HG03103 (cell line): ENCODE data around the gene PAN3.

Source experiments
- ATAC-seq: cut with Tn5 transposase; IDR thresholded peaks from one replicate; pipeline ENCODE4 v1.9.1; 2021; ENCODE audit warnings: low read depth; ENCODE audit not compliant: unreplicated experiment

PAN3 gene

GRCh38 chr13:28283600-28283999 lies 145.3 kb downstream of the PAN3 start:
- no peak for ATAC-seq

- ATAC-seq: no peak
Observed at GRCh38 chr13:28286263-28286662, 147.9 kb downstream of the PAN3 start.

GRCh38 chr13:28297341-28297740 lies 159.0 kb downstream of the PAN3 start:
- ATAC-seq: no peak

GRCh38 chr13:28299916-28300315 lies 161.6 kb downstream of the PAN3 start:
- no peak for ATAC-seq

GRCh38 chr13:28301839-28302238 lies 163.5 kb downstream of the PAN3 start:
- ATAC-seq: no peak

DNA sequence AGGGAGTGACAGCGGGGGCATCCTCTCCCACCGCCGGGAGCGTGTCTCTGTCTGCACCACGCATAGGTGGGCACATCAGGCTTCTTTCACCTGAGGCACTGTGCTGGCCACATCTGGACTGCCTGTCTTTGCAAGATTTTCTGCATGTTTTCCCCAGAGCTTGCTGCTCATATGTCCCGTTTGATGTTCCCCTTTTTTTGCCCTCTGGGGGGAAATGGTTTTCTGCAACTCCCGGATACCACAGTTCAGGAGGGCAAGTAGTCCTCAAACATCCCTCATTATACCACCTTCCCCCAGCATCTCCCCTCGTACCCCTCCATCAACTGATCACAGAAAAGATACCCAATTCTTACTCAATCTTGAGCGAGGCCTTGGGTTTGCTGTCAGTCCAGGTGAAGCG lies 168.0 kb downstream of the PAN3 start:
- ATAC-seq: no peak

DNA sequence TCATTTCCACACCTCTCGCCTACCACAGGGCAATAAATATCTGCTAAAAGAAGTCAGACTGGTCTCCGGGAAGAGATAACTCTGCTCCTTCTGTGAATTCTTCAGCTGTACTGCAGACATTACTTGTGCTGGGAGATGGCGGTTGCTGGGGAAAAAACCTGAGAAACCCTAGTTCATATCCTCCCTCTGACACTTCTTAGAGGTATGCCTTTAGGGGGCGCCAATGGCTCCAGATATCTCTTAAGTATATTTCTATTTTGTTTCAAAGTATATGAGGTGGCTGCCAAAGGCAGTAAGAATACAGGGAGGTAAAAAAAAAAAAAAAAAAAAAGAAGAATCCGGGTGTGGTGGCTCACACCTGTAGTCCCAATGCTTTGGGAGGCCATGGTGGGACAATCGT lies 175.2 kb downstream of the PAN3 start:
- no peak for ATAC-seq

GRCh38 chr13:28314879-28315278 lies 176.5 kb downstream of the PAN3 start:
- ATAC-seq: no peak

DNA sequence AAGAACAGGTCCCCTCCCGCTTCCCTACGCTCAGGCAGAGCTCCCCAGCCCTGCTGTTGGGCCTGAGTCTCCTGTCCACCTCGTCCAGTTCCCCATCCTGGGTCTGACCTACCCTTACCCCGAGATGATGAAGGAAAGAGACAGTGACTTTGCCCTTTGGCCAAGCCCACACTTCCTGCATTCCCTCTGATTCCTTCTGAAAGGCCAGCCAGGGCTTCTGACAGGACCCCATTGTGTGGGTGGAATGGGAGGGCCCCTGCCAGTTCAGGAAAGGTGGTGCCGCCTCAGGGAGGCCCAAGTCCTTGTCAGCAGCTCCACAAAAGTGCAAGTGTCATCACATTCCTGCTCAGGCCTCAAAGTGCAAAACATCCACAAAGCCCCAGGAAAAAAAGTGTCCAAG lies 177.8 kb downstream of the PAN3 start:
- no peak for ATAC-seq

DNA sequence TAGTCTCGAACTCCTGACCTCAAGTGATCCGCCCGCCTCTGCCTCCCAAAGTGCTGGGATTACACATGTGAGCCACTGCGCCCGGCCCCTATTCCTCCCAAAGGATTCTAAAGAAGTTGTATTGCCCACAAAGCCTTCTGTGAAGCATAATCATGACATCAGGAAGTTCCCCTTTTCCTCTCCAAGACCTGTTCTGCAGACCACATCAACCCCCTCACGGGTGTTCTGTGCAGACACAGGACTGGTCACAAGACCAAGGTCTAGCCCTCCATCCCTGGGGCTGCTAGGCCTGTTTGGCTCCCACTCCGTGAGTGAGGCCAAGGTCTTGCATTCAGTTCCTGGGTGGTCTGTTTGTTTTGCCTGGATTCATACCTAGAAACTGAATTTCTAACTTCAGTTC lies 178.5 kb downstream of the PAN3 start:
- no peak for ATAC-seq

DNA sequence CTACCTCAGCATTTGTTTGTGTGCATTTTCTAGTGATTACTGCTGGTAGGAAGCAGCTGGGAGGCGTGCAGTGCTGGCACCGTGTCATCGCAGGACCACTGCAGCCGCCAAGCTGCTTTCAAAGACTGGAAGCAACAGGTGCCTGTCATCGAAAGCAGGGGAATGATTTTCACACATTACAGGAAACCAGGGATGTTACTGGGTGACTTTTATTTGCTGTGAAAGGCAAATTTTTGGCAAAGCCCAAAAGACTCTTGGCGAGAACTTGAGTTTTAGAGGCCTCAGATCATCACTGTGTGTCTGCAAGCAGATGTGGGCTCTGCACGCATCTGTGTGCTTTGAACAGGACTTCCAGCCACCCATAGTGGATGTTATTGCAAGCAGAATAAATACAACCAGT lies 180.2 kb downstream of the PAN3 start:
- ATAC-seq: no peak

DNA sequence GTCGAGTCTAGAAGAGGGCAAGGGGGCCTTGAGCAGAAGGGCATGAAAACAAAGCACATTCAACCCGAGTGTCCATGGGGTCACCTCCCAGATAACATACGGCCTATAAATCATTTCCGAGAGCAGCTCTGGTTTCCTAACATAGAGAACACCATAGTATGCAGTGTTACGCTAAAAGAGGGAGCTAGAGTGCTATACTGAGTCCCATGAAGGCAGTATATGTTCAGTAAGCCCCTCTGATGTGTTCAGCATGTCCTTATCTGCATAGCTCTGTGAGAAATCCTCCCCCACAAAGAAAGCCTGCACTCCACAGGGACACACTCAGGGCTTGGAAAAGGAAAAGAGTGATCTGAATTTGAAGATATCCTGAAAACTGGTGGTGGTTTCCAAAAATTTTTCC lies 181.2 kb downstream of the PAN3 start:
- no peak for ATAC-seq

DNA sequence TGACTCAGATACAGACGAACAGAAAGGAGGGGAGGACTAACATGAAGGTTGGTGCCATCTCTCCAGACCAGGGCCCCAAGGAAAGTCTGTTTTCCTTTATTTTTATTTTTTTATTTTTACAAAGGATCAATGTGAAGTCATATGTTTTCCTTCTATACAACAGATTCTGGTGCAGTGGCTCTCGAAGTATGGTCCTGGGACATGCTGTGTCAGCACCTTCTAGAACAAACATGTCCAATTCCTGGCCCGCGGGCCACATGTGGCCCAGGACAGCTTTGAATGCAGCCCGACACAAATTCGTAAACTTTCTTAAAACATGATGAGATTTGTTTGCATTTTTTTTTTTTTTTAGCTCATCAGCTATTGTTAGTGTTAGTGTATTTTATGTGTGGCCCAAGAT lies 181.9 kb downstream of the PAN3 start:
- ATAC-seq: no peak

DNA sequence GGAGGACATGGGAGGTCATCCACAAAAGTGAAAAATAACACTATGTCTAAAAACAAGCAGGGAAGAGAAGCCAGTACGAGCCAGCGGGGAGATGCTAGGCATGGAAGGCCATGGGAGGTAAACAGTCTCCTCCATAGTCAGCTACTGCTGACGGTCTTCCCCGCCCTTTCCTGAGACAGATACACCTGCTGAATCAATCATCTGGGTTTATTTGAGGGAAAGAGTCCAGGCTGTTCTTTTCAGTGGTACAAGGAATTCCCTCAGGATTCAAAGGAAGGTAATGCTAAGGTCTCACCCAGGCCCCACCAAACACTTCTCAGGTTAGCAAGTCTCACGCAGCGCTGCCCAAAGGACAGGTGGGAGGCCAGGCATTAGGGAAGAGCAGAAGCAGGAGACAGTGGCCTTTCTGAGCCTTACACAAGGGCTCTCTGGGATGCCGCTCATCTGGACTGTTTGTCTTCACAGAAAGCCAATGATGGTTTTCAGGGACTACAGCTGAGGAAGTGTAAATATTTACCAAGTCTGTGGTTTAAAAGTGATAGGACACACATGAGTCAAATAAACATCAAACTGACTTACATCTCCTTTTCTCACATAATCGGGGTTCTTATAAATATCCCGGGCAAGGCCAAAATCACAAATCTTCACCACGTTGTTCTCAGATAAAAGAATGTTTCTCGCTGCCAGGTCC lies 182.7 kb downstream of the PAN3 start:
- no peak for ATAC-seq

DNA sequence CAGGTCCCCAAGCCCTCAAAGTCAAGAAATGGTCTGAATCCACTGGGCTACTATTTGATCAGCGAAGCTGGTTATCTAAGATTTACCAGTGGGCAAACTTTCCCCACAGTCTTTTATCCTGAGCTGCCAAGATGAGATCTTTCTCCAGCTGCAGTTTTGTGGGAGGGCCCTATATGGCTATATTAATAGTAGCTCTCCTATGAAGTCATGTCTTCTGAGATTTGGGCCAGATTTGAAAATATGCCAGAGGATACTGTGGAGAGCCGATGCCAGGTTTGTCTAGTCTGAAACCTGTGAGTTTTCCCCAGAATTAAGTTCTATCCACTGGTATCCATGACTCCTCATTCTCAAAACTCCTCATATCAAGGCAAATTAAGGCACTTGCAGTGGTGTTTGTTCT lies 183.4 kb downstream of the PAN3 start:
- no peak for ATAC-seq

GRCh38 chr13:28322256-28322905 lies 184.0 kb downstream of the PAN3 start:
- no peak for ATAC-seq

GRCh38 chr13:28324181-28324789 lies 185.9 kb downstream of the PAN3 start:
- ATAC-seq: no peak

DNA sequence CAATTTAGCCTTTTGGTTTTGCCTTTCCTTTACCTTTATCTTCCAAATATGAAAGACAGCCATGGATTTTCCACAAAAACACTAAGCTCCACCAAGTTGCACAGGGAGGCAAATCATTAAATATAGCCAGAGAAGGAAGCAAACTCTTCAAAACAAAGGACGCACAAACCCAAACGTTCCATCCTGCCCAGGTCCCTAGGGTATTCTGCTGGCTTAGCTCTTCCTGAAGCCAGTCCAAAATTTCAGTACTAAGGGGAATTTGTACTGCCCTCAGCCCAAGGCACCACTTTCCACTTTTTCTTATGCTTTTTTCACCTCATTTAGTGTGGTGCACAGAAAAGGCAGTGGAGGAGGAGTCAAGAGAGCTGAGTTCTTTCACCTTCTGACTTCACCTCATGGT lies 186.7 kb downstream of the PAN3 start:
- ATAC-seq: no peak

DNA sequence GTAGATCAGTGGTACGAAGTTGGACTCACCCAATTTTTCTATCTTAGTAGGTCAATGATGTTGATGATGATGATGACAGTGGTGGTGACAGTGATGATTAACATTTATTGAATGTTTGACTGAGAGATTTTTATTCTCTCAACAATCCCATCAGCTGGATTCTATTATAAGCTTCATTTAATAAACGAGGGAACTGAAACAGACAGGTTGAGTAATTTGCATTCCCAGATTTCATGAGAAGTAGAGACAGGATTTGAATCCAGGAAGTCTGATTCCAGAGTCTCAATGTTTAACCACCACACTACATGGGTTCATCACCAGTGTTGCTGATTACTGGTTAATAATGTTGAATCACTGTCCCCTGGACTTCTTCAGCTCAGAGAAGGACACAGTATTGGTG lies 187.7 kb downstream of the PAN3 start:
- ATAC-seq: no peak

- no peak for ATAC-seq
Observed at GRCh38 chr13:28327373-28328270, 189.3 kb downstream of the PAN3 start.

DNA sequence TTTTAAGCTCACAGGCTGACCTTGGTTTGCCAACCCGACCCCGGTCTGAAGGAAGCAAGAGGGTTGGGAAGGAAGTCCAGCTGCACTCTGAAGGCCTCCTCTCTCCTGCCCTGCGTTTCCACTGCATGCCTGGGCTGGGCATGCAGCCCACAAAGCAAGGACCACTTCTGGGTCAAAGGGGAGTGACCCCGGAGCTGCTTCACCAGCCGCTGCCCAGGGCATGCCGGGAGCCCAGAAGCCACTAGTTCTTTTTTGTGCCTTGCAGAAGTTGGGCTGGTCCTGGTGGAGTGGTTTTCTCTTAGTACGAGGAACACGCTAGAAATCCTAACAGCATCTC lies 189.9 kb downstream of the PAN3 start:
- no peak for ATAC-seq
